ENCODE measurements around the gene TARDBP.

The TARDBP gene

DNA sequence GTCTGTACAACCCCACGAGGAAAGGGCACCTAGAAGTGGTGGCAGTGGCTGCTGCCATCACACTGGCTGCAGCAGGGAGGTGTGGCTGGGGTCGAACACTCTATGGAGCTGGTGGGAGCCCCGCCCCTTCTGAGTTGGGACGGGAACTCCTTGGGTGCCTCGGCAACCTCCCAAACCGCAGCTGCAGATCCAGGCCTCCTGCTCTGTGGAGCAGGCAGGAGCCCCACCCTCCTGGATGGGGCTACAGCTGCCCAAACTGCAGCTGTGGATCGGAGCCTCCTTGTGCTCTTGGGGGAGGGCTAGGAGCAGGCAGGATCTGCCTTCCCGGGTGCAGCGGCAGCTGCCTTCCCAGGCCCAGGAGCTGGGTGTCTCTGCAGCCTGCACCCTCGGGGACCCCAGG is 38.9 kb upstream of the TARDBP start:
- FAIRE-seq (no peak), DNase-seq (ENCODE audit: insufficient read length, low spot score) (no peak)
- TF ChIP-seq, protein P1, sequence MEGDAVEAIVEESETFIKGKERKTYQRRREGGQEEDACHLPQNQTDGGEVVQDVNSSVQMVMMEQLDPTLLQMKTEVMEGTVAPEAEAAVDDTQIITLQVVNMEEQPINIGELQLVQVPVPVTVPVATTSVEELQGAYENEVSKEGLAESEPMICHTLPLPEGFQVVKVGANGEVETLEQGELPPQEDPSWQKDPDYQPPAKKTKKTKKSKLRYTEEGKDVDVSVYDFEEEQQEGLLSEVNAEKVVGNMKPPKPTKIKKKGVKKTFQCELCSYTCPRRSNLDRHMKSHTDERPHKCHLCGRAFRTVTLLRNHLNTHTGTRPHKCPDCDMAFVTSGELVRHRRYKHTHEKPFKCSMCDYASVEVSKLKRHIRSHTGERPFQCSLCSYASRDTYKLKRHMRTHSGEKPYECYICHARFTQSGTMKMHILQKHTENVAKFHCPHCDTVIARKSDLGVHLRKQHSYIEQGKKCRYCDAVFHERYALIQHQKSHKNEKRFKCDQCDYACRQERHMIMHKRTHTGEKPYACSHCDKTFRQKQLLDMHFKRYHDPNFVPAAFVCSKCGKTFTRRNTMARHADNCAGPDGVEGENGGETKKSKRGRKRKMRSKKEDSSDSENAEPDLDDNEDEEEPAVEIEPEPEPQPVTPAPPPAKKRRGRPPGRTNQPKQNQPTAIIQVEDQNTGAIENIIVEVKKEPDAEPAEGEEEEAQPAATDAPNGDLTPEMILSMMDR (IDR thresholded peaks at IDR 0.05; ENCODE audit: insufficient read depth, missing control alignments) = no peak

DNA sequence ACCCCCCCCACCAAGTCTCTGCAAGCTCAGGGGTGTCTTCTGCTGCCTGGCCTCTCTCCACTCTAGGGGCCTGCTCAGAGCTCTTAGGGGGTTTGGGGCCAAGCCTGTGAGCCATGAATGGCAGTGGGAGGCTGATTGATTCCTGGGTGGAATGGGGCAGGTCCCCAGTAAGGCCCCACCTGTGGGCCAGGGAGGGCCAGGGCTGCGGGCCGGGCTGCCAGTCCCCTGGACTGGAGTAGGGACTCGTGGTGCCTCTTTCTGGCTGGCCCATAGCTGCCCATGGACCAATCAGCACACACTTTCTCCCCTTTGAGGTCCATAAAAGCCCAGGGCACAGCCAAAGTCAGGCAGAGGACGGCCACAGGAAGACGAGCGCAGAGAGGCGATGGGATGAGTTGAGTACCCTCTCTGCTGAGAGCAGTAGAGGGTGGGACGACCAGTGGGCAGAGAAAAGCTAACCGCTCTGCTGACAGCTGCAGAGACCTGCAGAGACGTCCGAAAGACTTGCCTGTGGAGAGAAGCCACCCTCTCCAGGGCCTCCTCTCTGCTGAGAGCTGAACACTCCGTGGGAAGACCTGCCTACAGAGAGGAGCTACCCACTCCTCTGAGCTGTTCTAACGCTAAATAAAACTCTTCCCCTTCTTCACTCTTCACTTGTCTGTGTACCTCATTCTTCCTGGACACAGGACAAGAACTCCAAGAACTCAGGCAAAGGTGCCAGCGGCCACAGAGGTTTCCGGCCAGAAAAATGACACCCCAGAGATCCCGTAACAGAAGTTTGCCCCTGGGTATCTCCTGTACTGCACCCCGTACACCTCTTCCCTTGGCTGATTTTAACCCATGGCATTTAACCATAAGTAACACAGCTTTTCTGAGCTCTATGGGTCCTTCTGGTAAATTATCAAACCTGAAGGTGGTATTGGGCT is 38.2 kb upstream of the TARDBP start:
- TF ChIP-seq, protein P1 (IDR thresholded peaks at IDR 0.05; ENCODE audit: insufficient read depth, missing control alignments) = no peak
- no peak for FAIRE-seq
- no peak for DNase-seq (ENCODE audit: insufficient read length, low spot score)

DNA sequence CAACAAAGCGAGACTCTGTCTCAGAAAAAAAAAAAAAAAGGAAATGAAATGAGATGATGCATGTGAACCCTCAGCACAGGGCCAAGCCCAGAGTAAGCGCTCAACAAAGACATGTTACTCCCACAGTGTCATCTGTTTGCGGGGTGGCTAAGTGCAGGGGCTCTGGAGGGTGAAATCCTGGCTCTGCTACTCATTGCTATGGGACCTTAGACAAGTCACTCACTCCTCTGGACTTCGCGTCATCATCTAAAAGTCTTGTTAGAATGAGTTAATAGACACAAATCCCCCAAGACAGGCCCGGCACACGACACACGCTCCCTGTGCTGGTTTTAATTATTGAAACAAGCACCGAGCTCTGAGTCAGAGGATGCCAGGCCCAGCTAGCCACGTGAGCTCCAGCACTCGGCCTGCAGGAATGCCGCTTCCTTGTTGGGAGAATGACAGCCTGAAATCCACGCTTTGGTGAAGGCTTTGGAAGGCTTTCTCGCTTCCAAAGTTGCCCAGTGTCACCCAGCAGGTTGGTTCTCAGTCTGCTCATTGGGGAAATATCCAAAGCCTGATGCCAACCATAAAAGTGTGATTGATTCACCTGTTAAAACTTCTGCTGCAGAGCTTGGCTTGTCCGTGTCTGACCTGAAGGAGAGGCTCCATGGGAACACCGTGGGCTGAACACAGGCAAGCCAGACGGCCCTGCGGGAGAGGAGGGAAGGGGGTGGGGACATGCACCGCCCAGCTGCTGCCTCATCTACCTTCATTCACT is 36.7 kb upstream of the TARDBP start:
- DNase-seq (ENCODE audit: insufficient read length, low spot score) (no peak), FAIRE-seq (no peak)
- TF ChIP-seq, protein P1 (IDR thresholded peaks at IDR 0.05; ENCODE audit: insufficient read depth, missing control alignments) = no peak

DNA sequence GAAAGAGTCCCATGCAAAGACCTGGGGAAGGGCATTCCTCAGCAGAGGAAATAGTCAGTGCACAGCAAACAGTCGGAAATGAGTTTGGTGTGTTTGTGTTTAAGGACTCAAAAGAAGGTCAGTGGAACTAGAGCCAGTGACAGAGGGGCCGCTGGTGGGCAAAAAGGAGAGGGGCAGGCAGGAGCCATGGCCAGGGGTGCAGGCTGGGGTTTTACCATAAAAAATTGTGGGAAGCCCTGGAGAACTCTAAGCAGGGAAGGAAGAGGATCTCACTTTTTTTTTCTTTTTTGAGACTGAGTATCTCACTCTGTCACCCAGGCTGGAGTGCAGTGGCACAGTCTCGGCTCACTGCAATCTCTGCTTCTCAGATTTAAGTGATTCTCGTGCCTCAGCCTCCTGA is 33.7 kb upstream of the TARDBP start:
- DNase-seq (ENCODE audit: insufficient read length, low spot score) (no peak), FAIRE-seq (no peak)
- TF ChIP-seq, protein P1 (IDR thresholded peaks at IDR 0.05; ENCODE audit: insufficient read depth, missing control alignments) = no peak

DNA sequence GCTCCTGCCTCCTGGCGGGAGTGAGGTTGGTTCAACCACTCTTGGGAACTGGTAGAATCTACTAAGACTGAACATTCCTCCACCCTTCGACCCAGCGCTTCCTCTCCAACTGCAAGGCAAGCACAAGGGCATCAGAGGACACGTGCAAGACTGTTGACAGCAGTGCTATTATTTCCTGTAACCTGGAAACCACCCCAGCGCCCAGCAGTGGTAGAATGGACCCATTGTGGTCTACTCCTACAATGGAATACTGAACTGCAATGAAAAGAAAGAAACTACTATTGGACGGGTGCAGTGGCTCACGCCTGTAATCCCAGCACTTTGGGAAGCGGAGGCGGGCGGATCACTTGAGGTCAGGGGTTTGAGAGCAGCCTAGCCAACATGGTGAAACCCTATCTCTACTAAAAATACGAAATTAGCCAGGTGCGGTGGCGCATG is 33.0 kb upstream of the TARDBP start:
- no peak for DNase-seq (ENCODE audit: insufficient read length, low spot score)
- TF ChIP-seq, protein P1 (IDR thresholded peaks at IDR 0.05; ENCODE audit: insufficient read depth, missing control alignments) = no peak
- FAIRE-seq = no peak

DNA sequence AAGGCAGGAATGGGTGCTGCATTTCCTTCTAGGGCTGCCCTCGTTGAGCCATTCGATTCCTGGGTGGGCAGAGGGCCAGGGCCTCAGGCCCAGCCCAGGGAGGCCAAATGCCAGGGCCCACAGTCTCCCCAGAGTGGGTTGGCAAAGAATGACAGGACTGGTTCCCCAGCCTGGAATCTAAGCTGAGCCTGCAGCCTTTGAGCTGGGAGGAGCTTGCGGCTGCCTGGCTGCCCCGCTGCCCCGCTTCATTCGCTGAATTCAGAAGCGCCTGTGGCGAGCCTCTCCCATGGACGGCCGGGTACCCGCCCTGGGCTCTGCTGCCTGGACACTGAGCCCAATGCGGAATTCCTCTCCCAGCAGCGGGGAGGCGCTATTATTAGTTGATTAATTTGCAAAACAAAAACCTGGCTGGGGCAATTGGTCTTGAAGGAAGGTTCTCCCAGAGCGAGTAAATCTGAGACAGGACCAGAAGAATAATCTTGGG is 32.3 kb upstream of the TARDBP start:
- no peak for DNase-seq (ENCODE audit: insufficient read length, low spot score)
- TF ChIP-seq, protein P1 (IDR thresholded peaks at IDR 0.05; ENCODE audit: insufficient read depth, missing control alignments) = no peak
- FAIRE-seq = no peak

All from D721Med (cell line).